ENCODE data around the gene C4orf50. TPM values are rescaled to one million over a fixed set of nuclear protein-coding genes. Genes with fewer than 3 reads are reported as not detected.

Gene C4orf50
- total and polyA plus RNA-seq, 7 donors: not detected

DNA sequence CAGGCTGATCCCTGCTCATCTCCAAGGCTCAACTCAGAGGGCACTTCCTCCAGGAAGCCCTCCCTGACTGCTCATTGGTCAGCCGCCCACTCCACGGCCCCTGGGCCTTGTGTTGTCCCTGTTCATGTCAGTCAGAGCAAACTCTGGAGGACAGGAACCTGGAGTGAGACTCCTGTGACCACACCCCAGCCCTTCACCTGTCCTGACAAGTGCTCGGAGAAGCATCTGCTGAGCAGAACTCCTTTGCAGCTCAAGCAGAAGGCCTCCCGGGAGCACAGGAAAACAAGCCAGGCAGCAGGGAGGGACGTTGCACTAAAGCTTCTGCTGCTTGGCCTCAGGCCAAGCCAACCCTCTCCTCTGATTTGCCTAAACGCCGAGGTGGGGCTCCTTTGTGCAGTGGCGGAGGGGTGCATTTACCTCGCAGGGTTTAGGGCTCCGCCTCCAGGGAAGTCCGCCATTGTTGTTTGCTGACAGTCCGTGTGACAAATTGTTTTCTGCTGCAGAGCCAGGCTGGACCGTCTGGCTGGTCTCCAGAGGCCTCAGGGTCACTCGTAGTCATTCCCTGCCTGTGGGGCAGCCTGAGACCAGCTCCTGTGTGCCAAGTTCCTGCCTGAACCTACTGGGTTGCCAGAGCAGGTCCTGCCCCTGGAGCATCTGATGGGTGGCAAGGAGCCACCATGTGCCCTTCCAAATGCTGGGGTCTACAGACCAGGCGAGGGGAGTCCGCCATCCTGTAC lies 61.8 kb downstream of the C4orf50 start:
- H3K4me1 ChIP-seq: no peaks in the 10 kb centered on the region
- peak; percentile 34 to 63 for DNase-seq
- no peaks in the 10 kb centered on the region for H3K9me3 ChIP-seq
- TF ChIP-seq, protein P1, sequence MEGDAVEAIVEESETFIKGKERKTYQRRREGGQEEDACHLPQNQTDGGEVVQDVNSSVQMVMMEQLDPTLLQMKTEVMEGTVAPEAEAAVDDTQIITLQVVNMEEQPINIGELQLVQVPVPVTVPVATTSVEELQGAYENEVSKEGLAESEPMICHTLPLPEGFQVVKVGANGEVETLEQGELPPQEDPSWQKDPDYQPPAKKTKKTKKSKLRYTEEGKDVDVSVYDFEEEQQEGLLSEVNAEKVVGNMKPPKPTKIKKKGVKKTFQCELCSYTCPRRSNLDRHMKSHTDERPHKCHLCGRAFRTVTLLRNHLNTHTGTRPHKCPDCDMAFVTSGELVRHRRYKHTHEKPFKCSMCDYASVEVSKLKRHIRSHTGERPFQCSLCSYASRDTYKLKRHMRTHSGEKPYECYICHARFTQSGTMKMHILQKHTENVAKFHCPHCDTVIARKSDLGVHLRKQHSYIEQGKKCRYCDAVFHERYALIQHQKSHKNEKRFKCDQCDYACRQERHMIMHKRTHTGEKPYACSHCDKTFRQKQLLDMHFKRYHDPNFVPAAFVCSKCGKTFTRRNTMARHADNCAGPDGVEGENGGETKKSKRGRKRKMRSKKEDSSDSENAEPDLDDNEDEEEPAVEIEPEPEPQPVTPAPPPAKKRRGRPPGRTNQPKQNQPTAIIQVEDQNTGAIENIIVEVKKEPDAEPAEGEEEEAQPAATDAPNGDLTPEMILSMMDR (IDR thresholded peaks at IDR 0.05): no peak
- no peak overlapping the region for H3K27ac ChIP-seq
- H3K36me3 ChIP-seq (ENCODE audit: insufficient read depth in 1 of 2, low read depth in 1 of 2): no peaks in the 10 kb centered on the region
- peaks cover 0 to 11% (median 2%) of the 10 kb centered on the region in 3 donors for H3K27me3 ChIP-seq (ENCODE audit: insufficient read depth in 3 of 3, low read length in 2 of 3)
- intact Hi-C loops (cut with DNase I): no loop called here
- WGBS, 3 donors: 15 to 21% (median 17%) methylated on average over 16 of the region's 16 CpGs
- H3K4me3 ChIP-seq: no peak overlapping the region
- no peak for ATAC-seq

GRCh38 chr4:5955856-5956255 lies 62.4 kb downstream of the C4orf50 start:
- ATAC-seq (no peak), DNase-seq (no peak)
- no peaks in the 10 kb centered on the region for H3K36me3 ChIP-seq (ENCODE audit: insufficient read depth in 1 of 2, low read depth in 1 of 2)
- TF ChIP-seq, protein P1 (IDR thresholded peaks at IDR 0.05): no peak
- H3K27me3 ChIP-seq (ENCODE audit: insufficient read depth in 3 of 3, low read length in 2 of 3): peaks cover 0 to 11% (median 2%) of the 10 kb centered on the region in 3 donors
- intact Hi-C loops (cut with DNase I): no loop called here
- H3K4me3 ChIP-seq: no peak overlapping the region
- no peaks in the 10 kb centered on the region for H3K9me3 ChIP-seq
- H3K4me1 ChIP-seq: no peaks in the 10 kb centered on the region
- 41 to 56% (median 51%) methylated on average over 4 of the region's 4 CpGs for WGBS, 3 donors
- no peak overlapping the region for H3K27ac ChIP-seq

DNA sequence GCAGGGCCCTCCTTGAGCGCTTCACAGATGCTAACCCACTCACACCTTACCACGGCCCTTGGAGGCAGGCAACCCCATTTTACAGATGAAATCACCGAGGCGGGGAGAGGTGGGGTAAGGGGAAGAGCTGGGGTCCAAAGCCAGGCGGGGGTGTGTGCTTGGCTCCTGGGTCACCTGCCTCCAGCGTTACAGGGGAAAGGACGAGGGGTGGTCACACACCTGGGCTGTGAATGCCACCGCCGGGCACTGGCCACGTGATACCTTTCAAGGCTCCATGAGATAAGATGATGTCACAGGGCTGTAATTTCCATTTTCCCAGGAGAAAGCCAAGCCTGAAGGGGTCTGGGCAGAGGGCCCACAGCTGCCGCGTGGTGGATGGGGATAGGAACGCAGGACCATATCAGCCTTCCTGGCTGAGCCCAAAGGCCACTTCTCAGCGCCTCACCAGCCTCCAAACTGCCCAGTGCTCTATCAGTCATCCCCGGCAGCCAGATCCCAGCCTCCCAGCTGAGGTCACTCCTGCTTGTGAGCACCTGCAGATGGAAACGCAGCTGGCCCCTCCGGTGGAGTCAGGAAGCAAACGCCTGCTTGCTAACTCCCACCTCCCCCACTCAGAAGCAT lies 62.9 kb downstream of the C4orf50 start:
- Histone ChIP-seq H3K27me3 (ENCODE audit: insufficient read depth in 3 of 3, low read length in 2 of 3) (peaks cover 0 to 11% (median 2%) of the 10 kb centered on the region in 3 donors), H3K4me3 (no peak overlapping the region), H3K36me3 (ENCODE audit: insufficient read depth in 1 of 2, low read depth in 1 of 2) (no peaks in the 10 kb centered on the region), H3K27ac (no peak overlapping the region), H3K9me3 (no peaks in the 10 kb centered on the region), H3K4me1 (no peaks in the 10 kb centered on the region)
- 34 to 37% (median 37%) methylated on average over 16 to 18 of the region's 18 CpGs for WGBS, 3 donors
- intact Hi-C loops (cut with DNase I): no loop called here
- ATAC-seq: no peak
- TF ChIP-seq, protein P1 (IDR thresholded peaks at IDR 0.05): no peak
- no peak for DNase-seq

DNA sequence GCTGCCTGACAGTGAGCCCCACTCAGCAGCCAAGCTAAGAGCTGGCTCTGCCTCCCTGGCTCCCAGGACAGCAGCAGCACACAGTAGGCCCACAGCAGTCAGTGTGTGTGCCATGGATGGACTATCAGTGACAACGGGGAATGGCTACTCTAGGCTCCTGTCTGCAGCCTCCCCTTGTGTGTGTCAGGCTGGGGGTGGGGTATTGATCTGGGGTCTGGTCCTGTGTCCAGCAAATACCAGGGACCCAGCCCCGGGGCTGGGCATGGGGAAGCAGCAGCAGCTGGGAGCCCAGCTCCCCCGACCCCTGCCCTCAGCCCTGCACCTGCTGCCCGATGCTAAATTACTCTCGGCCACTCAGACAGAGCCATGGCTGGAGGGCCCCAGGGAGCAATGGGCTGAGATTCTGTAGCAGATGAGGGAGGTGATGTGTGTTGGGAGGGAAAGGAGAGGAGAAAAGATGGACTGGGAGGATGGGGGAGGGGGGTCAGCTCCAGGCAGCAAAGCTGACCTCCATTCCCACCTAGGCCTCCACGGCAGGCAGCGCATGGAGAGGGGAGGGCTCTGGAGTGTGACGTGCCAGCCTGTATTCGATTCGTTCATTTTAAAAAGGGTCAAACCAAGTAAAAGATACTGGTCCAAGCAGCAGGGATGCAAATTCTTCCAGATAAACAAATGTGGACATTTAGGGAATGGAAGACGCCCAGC lies 64.0 kb downstream of the C4orf50 start:
- Histone ChIP-seq H3K36me3 (ENCODE audit: insufficient read depth in 1 of 2, low read depth in 1 of 2) (no peaks in the 10 kb centered on the region), H3K9me3 (no peaks in the 10 kb centered on the region), H3K4me1 (no peaks in the 10 kb centered on the region), H3K27ac (no peak overlapping the region), H3K27me3 (ENCODE audit: insufficient read depth in 3 of 3, low read length in 2 of 3) (peaks cover 0 to 11% (median 2%) of the 10 kb centered on the region in 3 donors), H3K4me3 (no peak overlapping the region)
- intact Hi-C loops (cut with DNase I): no loop called here
- WGBS, 3 donors: 75 to 81% (median 76%) methylated on average over 11 of the region's 11 CpGs
- DNase-seq: no peak
- ATAC-seq: no peak
- TF ChIP-seq, protein P1 (IDR thresholded peaks at IDR 0.05): no peak
